ENCODE results near the gene CCDC12. TPM values are rescaled to one million over a fixed set of nuclear protein-coding genes. Genes with fewer than 3 reads are reported as not detected.

The CCDC12 gene
- total and polyA plus RNA-seq, 12 donors, result 33.2 to 145 (median 70.0) TPM

GRCh38 chr3:47013231-47013630 lies 36.7 kb upstream of the CCDC12 start:
- TF ChIP-seq, protein P1, sequence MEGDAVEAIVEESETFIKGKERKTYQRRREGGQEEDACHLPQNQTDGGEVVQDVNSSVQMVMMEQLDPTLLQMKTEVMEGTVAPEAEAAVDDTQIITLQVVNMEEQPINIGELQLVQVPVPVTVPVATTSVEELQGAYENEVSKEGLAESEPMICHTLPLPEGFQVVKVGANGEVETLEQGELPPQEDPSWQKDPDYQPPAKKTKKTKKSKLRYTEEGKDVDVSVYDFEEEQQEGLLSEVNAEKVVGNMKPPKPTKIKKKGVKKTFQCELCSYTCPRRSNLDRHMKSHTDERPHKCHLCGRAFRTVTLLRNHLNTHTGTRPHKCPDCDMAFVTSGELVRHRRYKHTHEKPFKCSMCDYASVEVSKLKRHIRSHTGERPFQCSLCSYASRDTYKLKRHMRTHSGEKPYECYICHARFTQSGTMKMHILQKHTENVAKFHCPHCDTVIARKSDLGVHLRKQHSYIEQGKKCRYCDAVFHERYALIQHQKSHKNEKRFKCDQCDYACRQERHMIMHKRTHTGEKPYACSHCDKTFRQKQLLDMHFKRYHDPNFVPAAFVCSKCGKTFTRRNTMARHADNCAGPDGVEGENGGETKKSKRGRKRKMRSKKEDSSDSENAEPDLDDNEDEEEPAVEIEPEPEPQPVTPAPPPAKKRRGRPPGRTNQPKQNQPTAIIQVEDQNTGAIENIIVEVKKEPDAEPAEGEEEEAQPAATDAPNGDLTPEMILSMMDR (IDR thresholded peaks at IDR 0.05), result no peak
- TF ChIP-seq POLR2A (IDR thresholded peaks at IDR 0.05), result no peak
- Histone ChIP-seq H3K36me3 (replicated peaks in 1 of 2) (peaks cover 0 to 15% of the 10 kb centered on the region in 2 donors), H3K4me1 (replicated peaks in 1 of 2) (peaks cover 17 to 26% of the 10 kb centered on the region in 2 donors), H3K4me3 (no peak overlapping the region), H3K27ac (no peak overlapping the region), H3K27me3 (no peaks in the 10 kb centered on the region), H3K9me3 (replicated peaks in 1 of 3) (no peaks in the 10 kb centered on the region)
- peak in 2 of 7 donors; percentile 15 to 50 for DNase-seq
- 83 to 100% (median 91%) methylated on average over 3 of the region's 3 CpGs for WGBS, 4 donors
- intact Hi-C loops (cut with DNase I), result no loop called here

- Histone ChIP-seq H3K27me3 (no peaks in the 10 kb centered on the region), H3K27ac (no peak overlapping the region), H3K4me3 (no peak overlapping the region), H3K4me1 (replicated peaks in 1 of 2) (peaks cover 17 to 26% of the 10 kb centered on the region in 2 donors), H3K36me3 (replicated peaks in 1 of 2) (peaks cover 0 to 10% of the 10 kb centered on the region in 2 donors), H3K9me3 (replicated peaks in 1 of 3) (no peaks in the 10 kb centered on the region)
- TF ChIP-seq POLR2A (IDR thresholded peaks at IDR 0.05), result no peak
- TF ChIP-seq, protein P1 (IDR thresholded peaks at IDR 0.05), result no peak
- WGBS, 4 donors, result 90 to 95% (median 92%) methylated on average over 6 to 10 of the region's 10 CpGs
- intact Hi-C loops (cut with DNase I), result no loop called here
- DNase-seq, result peak in 3 of 7 donors; percentile 10 to 54 (median 24)
Observed at GRCh38 chr3:47012342-47013230, 36.0 kb upstream of the CCDC12 start.

DNA sequence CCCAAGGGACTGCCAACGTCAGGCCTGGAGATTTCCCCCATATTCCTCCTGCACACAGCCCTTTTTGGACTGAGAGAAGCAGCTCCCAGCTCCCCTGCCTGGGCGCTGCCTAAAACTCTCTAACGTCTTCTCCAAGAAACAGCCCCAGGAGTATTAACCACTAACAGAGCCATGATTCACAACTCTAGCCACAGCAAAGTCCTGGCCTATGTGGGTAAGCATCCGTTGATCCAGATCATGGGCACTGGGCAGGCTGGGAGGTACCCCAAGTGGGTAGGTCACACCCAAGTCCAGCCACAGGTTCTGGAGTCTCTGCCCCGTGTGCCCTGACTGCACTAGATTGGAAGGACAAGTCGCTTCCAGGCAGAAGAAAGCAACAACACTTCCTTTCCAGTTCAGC lies 34.8 kb upstream of the CCDC12 start:
- no peaks in the 10 kb centered on the region for H3K9me3 ChIP-seq (replicated peaks in 1 of 3)
- WGBS, 4 donors, result 82 to 93% (median 91%) methylated on average over 3 to 6 of the region's 6 CpGs
- DNase-seq, result peak in 2 of 7 donors; percentile 20 to 50
- TF ChIP-seq, protein P1 (IDR thresholded peaks at IDR 0.05), result no peak
- TF ChIP-seq POLR2A (IDR thresholded peaks at IDR 0.05), result no peak
- H3K27me3 ChIP-seq, result no peaks in the 10 kb centered on the region
- H3K27ac ChIP-seq, result no peak overlapping the region
- intact Hi-C loops (cut with DNase I), result no loop called here
- no peak overlapping the region for H3K4me3 ChIP-seq
- peaks cover 0 to 2% of the 10 kb centered on the region in 2 donors for H3K36me3 ChIP-seq (replicated peaks in 1 of 2)
- peaks cover 13 to 19% of the 10 kb centered on the region in 2 donors for H3K4me1 ChIP-seq (replicated peaks in 1 of 2)

DNA sequence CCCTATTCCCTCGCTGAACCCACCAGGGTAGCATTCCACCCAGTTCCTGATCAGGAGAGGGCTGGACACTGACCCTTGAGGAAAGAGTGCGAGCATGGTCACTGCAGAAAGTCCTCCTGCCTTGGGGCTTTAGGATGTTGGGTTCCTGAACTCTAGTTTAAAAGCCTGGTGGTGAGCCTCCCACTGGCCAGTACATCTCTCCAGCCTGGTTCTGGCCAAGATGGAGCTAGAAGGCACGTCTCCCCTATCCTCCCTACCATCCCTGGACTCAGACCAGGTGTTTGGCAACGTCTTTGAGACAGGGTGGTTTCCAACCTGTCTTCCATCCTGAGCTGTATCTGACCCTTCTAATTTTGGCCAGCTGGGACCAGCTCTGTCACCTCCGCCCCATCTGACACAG lies 34.4 kb upstream of the CCDC12 start:
- Histone ChIP-seq H3K9me3 (replicated peaks in 1 of 3) (no peaks in the 10 kb centered on the region), H3K27me3 (no peaks in the 10 kb centered on the region), H3K27ac (no peak overlapping the region), H3K36me3 (replicated peaks in 1 of 2) (peaks cover 0 to 6% of the 10 kb centered on the region in 2 donors), H3K4me3 (no peak overlapping the region), H3K4me1 (replicated peaks in 1 of 2) (peaks cover 9 to 14% of the 10 kb centered on the region in 2 donors)
- DNase-seq, result peak in 2 of 7 donors; percentile 10 to 50
- WGBS, 4 donors, result 91 to 94% (median 93%) methylated on average over 4 to 5 of the region's 5 CpGs
- no peak for TF ChIP-seq POLR2A (IDR thresholded peaks at IDR 0.05)
- TF ChIP-seq, protein P1 (IDR thresholded peaks at IDR 0.05), result no peak
- intact Hi-C loops (cut with DNase I), result no loop called here

Measured in adrenal gland (tissue), 12 donors.